Mesenchymal stem cell (in vitro differentiated cells and primary cell): ENCODE results near the gene PPP1R13B.

Experiments
- DNase-seq: peaks from one replicate; pipeline ENCODE4 v3.0.0-alpha.2; 2013
- H2AFZ ChIP-seq: one replicate; pipeline ENCODE4 v1.6.1; 2013; ENCODE audit warnings: low read depth, mild to moderate bottlenecking, control low read depth, inconsistent platforms, low read length, moderate library complexity
- H2AK5ac ChIP-seq: 2 replicates; pipeline ENCODE4 v1.6.1; 2013; ENCODE audit warnings: low read length, moderate library complexity, mild to moderate bottlenecking, inconsistent platforms; ENCODE audit not compliant: severe bottlenecking
- H2BK120ac ChIP-seq: one replicate; pipeline ENCODE4 v1.6.1; 2013; ENCODE audit warnings: low read depth, mild to moderate bottlenecking, inconsistent platforms, low read length, moderate library complexity
- H2BK12ac ChIP-seq, 2 experiments: one replicate each; pipeline ENCODE4 v1.6.1; 2013; ENCODE audit warnings: inconsistent platforms in 2 of 2, low read length in 2 of 2, mild to moderate bottlenecking in 2 of 2, moderate library complexity in 2 of 2, control low read depth in 1 of 2
- H2BK15ac ChIP-seq: one replicate; pipeline ENCODE4 v1.6.1; 2013; ENCODE audit warnings: mild to moderate bottlenecking, low read depth, inconsistent platforms; ENCODE audit not compliant: poor library complexity, severe bottlenecking
- H2BK5ac ChIP-seq: 2 replicates; pipeline ENCODE4 v1.6.1; 2013; ENCODE audit warnings: low read depth, mild to moderate bottlenecking, low read length, control low read depth, inconsistent platforms; ENCODE audit not compliant: poor library complexity, severe bottlenecking
- H3K14ac ChIP-seq, 2 experiments: one replicate each; pipeline ENCODE4 v1.6.1; 2013; ENCODE audit warnings: inconsistent platforms in 2 of 2, low read length in 2 of 2, control low read depth in 1 of 2, mild to moderate bottlenecking in 1 of 2, moderate library complexity in 1 of 2
- H3K18ac ChIP-seq, 2 experiments: one replicate each; pipeline ENCODE4 v1.6.1; 2013; ENCODE audit warnings: inconsistent platforms in 2 of 2, low read length in 2 of 2, control low read depth in 1 of 2, low read depth in 1 of 2, mild to moderate bottlenecking in 1 of 2
- H3K23ac ChIP-seq, 2 experiments: one replicate each; pipeline ENCODE4 v1.6.1; 2013; ENCODE audit warnings: inconsistent platforms in 2 of 2, low read length in 2 of 2, mild to moderate bottlenecking in 2 of 2, moderate library complexity in 2 of 2, control low read depth in 1 of 2
- H3K27ac ChIP-seq: 2 replicates; pipeline ENCODE4 v1.5.1; 2013; ENCODE audit warnings: mild to moderate bottlenecking, moderate library complexity, low read length, control low read depth, inconsistent platforms; ENCODE audit not compliant: poor library complexity, severe bottlenecking
- H3K27me3 ChIP-seq, 2 experiments: 2 replicates each; pipeline versions ENCODE4 v1.6.1 to v1.7.0; 2013; ENCODE audit warnings: low read length in 2 of 2, mild to moderate bottlenecking in 2 of 2, moderate library complexity in 2 of 2, control low read depth in 1 of 2, inconsistent platforms in 1 of 2; ENCODE audit not compliant: control insufficient read depth in 1 of 2, insufficient read depth in 1 of 2
- H3K36me3 ChIP-seq, 2 experiments: 2 replicates each; pipeline versions ENCODE4 v1.6.1 to v1.7.0; 2013; ENCODE audit warnings: low read length in 2 of 2, control low read depth in 1 of 2, inconsistent platforms in 1 of 2, low read depth in 1 of 2, mild to moderate bottlenecking in 1 of 2; ENCODE audit not compliant: insufficient read depth in 2 of 2, control insufficient read depth in 1 of 2
- H3K4ac ChIP-seq, 2 experiments: one replicate each; pipeline ENCODE4 v1.6.1; 2013; ENCODE audit warnings: inconsistent platforms in 2 of 2, low read length in 2 of 2, mild to moderate bottlenecking in 2 of 2, moderate library complexity in 2 of 2, control low read depth in 1 of 2, low read depth in 1 of 2
- H3K4me1 ChIP-seq: 2 replicates; pipeline ENCODE4 v1.6.1; 2013; ENCODE audit warnings: low read depth, low read length, control low read depth; ENCODE audit not compliant: control insufficient read depth, insufficient read depth
- H3K4me2 ChIP-seq: 2 replicates; pipeline ENCODE4 v1.6.1; 2013; ENCODE audit warnings: low read length, mild to moderate bottlenecking, inconsistent platforms; ENCODE audit not compliant: poor library complexity, severe bottlenecking
- H3K4me3 ChIP-seq, 2 experiments: 2 replicates each; pipeline versions ENCODE4 v1.5.1 to v1.7.0; 2013; ENCODE audit warnings: low read length in 2 of 2, mild to moderate bottlenecking in 2 of 2, control low read depth in 1 of 2, low read depth in 1 of 2; ENCODE audit not compliant: insufficient read depth in 1 of 2
- H3K79me1 ChIP-seq: replicated peaks from 2 replicates; pipeline ENCODE4 v1.6.1; 2013; ENCODE audit warnings: mild to moderate bottlenecking, control low read depth, low read length, inconsistent platforms; ENCODE audit not compliant: poor library complexity, severe bottlenecking
- H3K9ac ChIP-seq: 2 replicates; pipeline ENCODE4 v1.7.0; 2013; ENCODE audit warnings: mild to moderate bottlenecking, low read length, moderate library complexity
- H3K9me3 ChIP-seq: 2 replicates; pipeline ENCODE4 v1.7.0; 2013; ENCODE audit warnings: mild to moderate bottlenecking, low read length; ENCODE audit not compliant: control insufficient read depth
- H4K8ac ChIP-seq: one replicate; pipeline ENCODE4 v1.6.1; 2013; ENCODE audit warnings: inconsistent platforms, mild to moderate bottlenecking, low read length, moderate library complexity
- H4K91ac ChIP-seq: one replicate; pipeline ENCODE4 v1.6.1; 2013; ENCODE audit warnings: mild to moderate bottlenecking, low read length, inconsistent platforms
- WGBS: methylation state at CpG from one replicate; pipeline ENCODE4 v1.1.7; 2013; ENCODE audit warnings: mixed read lengths; 5-methylcytosine and 5-hydroxymethylcytosine counted together

Gene PPP1R13B

GRCh38 chr14:103723748-103724081, 123.7 kb downstream of the PPP1R13B start:
- no peak overlapping the region for H3K9ac ChIP-seq
- no peak overlapping the region for H2BK5ac ChIP-seq
- no peak overlapping the region for H2BK15ac ChIP-seq
- H3K79me1 ChIP-seq, result peaks cover 57% of the 10 kb centered on the region
- H2BK12ac ChIP-seq, result no peak overlapping the region
- H3K4me3 ChIP-seq, result no peak overlapping the region
- no peak overlapping the region for H2AK5ac ChIP-seq
- peak overlapping the region; percentile 25 for H4K8ac ChIP-seq
- H2BK120ac ChIP-seq, result no peak overlapping the region
- WGBS, result 98% methylated on average over 7 of the region's 7 CpGs
- no peaks in the 10 kb centered on the region for H3K27me3 ChIP-seq
- no peak for DNase-seq
- H3K4me1 ChIP-seq, result peaks cover 35% of the 10 kb centered on the region
- H2AFZ ChIP-seq, result no peak overlapping the region
- H3K27ac ChIP-seq, result no peak overlapping the region
- H3K36me3 ChIP-seq, result peaks cover 20 to 55% of the 10 kb centered on the region in 2 experiments
- H3K9me3 ChIP-seq, result no peaks in the 10 kb centered on the region
- no peak overlapping the region for H3K23ac ChIP-seq
- H3K4me2 ChIP-seq, result no peak overlapping the region
- H3K18ac ChIP-seq, result no peak overlapping the region
- no peak overlapping the region for H3K14ac ChIP-seq
- H3K4ac ChIP-seq, result no peak overlapping the region
- H4K91ac ChIP-seq, result peak overlapping the region; percentile 22

- Histone ChIP-seq H3K36me3 (peaks cover 18 to 47% of the 10 kb centered on the region in 2 experiments), H3K4ac (no peak overlapping the region), H3K4me2 (no peak overlapping the region), H3K4me1 (peaks cover 47% of the 10 kb centered on the region), H3K79me1 (peaks cover 60% of the 10 kb centered on the region), H2BK120ac (no peak overlapping the region), H3K4me3 (no peak overlapping the region), H3K27ac (peak overlapping the region; percentile 37), H3K27me3 (no peaks in the 10 kb centered on the region), H2BK12ac (peak overlapping the region in 1 of 2 experiments; percentile 2), H2BK15ac (no peak overlapping the region), H3K9me3 (no peaks in the 10 kb centered on the region), H4K8ac (no peak overlapping the region), H3K14ac (no peak overlapping the region), H3K9ac (no peak overlapping the region), H3K23ac (no peak overlapping the region), H3K18ac (no peak overlapping the region), H2BK5ac (no peak overlapping the region), H2AFZ (no peak overlapping the region), H2AK5ac (peak overlapping the region; percentile 50), H4K91ac (peak overlapping the region; percentile 66)
- WGBS, result 90% methylated on average over 22 of the region's 26 CpGs
- DNase-seq, result no peak
These were observed 125.8 kb downstream of the PPP1R13B start for GRCh38 chr14:103721334-103722120.

- Histone ChIP-seq H4K8ac (no peak overlapping the region), H2BK120ac (no peak overlapping the region), H3K4me1 (peaks cover 49% of the 10 kb centered on the region), H2BK5ac (no peak overlapping the region), H3K36me3 (peaks cover 8 to 29% of the 10 kb centered on the region in 2 experiments), H3K27ac (no peak overlapping the region), H2AK5ac (no peak overlapping the region), H2AFZ (no peak overlapping the region), H3K23ac (no peak overlapping the region), H3K79me1 (peaks cover 48% of the 10 kb centered on the region), H3K18ac (no peak overlapping the region), H3K4me3 (no peak overlapping the region), H3K14ac (no peak overlapping the region), H3K9me3 (no peaks in the 10 kb centered on the region), H3K9ac (no peak overlapping the region), H3K4ac (no peak overlapping the region), H2BK12ac (no peak overlapping the region), H4K91ac (no peak overlapping the region), H3K4me2 (no peak overlapping the region), H3K27me3 (no peaks in the 10 kb centered on the region), H2BK15ac (no peak overlapping the region)
- no peak for DNase-seq
- 91% methylated on average over 8 of the region's 8 CpGs for WGBS
These were observed 127.6 kb downstream of the PPP1R13B start for GRCh38 chr14:103719751-103720150.

- no peak for DNase-seq
- peak overlapping the region in 1 of 2 experiments; percentile 49 for H3K4ac ChIP-seq
- no peak overlapping the region for H2BK120ac ChIP-seq
- H3K4me2 ChIP-seq, result no peak overlapping the region
- peak overlapping the region; percentile 38 for H3K9ac ChIP-seq
- no peak overlapping the region for H2BK12ac ChIP-seq
- H4K8ac ChIP-seq, result no peak overlapping the region
- H2AFZ ChIP-seq, result no peak overlapping the region
- peaks cover 44% of the 10 kb centered on the region for H3K79me1 ChIP-seq
- no peak overlapping the region for H2AK5ac ChIP-seq
- H2BK5ac ChIP-seq, result no peak overlapping the region
- peaks cover 8 to 19% of the 10 kb centered on the region in 2 experiments for H3K36me3 ChIP-seq
- H3K23ac ChIP-seq, result peak overlapping the region in 1 of 2 experiments; percentile 32
- peak overlapping the region in 1 of 2 experiments; percentile 13 for H3K4me3 ChIP-seq
- no peak overlapping the region for H4K91ac ChIP-seq
- H3K14ac ChIP-seq, result no peak overlapping the region
- 90% methylated on average over 16 of the region's 16 CpGs for WGBS
- no peak overlapping the region for H2BK15ac ChIP-seq
- H3K27ac ChIP-seq, result no peak overlapping the region
- H3K27me3 ChIP-seq, result no peaks in the 10 kb centered on the region
- H3K4me1 ChIP-seq, result peaks cover 48% of the 10 kb centered on the region
- H3K9me3 ChIP-seq, result no peaks in the 10 kb centered on the region
- H3K18ac ChIP-seq, result no peak overlapping the region
These were observed 128.8 kb downstream of the PPP1R13B start for GRCh38 chr14:103718572-103718971.
